Measurements from ENCODE around the gene PLEKHH3.
A peak's percentile ranks its signal among the peaks of the same experiment; 100 is the strongest.
"Not testable (repeated sequence)": the region's sequence is repeated elsewhere in the genome, so short reads cannot be mapped to it uniquely, and the experiment has no call there.

The PLEKHH3 gene

DNA sequence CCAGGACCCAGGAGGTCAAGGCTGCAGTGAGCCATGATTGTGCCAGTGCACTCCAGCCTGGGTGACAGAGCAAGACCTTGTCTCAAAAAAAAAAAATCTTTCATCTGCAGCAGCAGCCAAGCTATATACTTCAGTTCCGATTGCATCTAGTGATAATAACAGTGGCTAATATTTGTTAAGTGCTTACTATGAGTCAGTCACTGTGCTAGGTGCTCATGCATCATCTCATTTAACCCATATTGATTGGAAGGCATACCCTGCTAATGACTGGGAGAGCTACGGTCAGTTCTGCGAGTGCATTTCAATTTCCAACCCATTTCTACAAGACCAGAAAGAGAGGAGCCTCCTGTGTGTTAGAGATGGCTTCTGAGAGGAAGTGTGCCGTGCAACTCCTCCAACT, 25.4 kb downstream of the PLEKHH3 start:
- no peak for DNase-seq
- in situ Hi-C loops (cut with MboI; ENCODE audit: low pct_unique_long_range_greater_than_20kb, low sequenced_read_pairs), result no loop called here

DNA sequence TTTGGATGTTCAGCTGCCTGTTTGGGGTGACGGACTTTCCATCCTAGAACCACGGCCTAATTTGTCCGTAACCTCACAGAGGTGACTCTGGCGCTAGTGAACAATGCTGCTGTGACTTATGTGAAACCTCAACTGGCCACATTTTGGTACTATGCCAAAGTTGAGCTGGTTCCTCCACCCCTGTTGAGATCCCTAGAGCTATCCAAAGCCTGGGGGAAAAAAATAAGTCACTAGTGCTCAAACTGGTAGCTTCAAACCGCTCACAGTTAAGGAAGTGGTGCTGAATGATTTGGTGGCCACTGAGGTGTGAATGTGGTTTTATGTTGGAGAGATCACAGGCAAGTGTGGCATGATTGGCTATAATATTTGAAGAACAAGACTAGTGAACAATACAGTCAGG, 29.0 kb downstream of the PLEKHH3 start:
- in situ Hi-C loops (cut with MboI; ENCODE audit: low pct_unique_long_range_greater_than_20kb, low sequenced_read_pairs), result no loop called here
- DNase-seq, result peak; percentile 62

DNA sequence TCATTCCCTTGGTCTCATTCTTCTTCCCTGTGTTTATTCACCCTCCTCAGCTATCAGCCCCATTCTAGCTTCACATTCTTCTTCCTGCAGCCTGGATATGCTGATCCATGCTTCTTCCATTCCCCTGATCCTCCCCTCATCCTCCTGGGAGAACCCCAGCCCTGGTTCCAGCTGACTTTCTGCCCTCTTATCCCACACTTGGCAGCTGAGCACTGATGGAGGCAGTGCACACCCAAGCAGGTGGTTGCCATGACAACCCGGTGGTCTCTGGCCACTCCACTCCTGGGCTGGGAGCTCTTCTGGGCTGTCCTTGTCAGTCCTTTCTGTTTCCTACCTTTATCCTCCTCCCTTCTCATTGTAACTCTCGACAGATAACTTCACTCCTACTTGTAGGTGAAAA, 34.5 kb downstream of the PLEKHH3 start:
- in situ Hi-C loops (cut with MboI; ENCODE audit: low pct_unique_long_range_greater_than_20kb, low sequenced_read_pairs), result no loop called here

DNA sequence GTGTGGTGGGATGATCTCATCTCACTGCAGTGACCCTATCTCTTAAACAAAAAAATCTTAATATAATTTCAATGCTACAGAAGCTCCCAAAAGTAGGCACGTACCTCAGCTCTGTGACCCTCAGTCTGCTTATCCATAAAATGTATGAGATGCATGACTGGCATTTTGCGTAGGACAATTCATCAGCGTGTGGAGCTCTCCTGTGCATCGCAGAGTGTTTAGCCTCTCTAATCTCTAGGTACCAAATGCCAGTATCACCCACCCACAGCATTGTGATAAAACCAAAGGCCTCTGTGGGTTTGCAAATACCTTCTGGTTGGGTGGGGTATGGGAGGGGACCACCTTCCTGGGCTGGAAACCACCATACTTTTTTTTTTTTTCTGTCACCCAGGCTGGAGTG, 36.7 kb downstream of the PLEKHH3 start:
- in situ Hi-C loops (cut with MboI; ENCODE audit: low pct_unique_long_range_greater_than_20kb, low sequenced_read_pairs), result no loop called here
- no peak for DNase-seq

More for the DNA sequence above, 34.5 kb downstream of the PLEKHH3 start:
- no peak for DNase-seq

DNA sequence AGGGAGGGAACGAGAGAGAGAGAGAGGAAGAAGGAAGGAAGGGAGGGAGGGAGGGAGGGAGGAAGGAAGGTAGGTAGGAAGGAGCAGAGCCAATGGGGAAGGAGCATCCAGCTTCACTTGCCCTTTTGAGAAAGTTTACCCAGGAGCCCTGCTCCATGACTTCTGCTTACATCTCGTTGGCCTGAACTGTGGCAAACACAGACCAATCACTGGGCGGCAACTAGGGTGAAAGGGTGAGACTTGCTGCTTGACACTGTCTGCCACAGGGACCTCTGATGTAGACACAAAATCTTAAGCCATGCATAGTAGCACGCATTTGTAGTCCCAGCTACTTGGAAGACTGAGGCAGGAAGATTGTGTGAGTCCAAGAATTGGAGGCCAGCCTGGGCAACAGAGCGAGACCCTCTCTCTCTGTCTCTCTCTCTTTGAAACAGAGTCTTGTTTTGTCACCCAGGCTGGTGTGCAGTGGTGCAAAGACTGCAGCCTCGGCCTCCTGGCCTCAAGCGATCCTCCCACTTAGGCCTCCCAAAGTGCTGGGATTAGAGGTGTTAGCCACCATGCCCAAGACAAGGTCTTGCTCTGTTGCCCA, 37.2 kb downstream of the PLEKHH3 start:
- in situ Hi-C loops (cut with MboI; ENCODE audit: low pct_unique_long_range_greater_than_20kb, low sequenced_read_pairs), result no loop called here
- no peak for DNase-seq

DNA sequence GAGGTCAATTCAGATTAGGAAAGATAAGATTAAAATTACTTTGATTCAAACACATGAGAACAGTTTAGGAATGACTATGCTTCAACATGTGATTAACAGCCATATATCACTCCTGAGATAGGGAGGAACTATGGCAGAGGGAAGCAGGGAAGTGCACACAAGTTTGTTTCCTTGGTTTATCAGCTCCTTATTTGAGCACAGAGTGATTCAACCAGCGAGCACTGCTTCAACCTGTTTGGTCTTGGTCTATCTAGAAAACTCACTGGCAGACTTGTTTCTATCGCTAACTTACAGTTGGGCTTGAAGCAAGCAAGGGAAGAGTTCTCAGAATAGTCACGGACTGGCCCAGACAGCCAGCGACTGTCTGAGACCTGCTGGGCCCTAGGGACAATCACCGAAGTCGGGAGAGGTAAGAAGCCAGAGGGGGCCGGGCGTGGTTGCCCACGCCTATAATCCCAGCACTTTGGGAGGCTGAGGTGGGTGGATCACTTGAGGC, 43.8 kb downstream of the PLEKHH3 start:
- in situ Hi-C loops (cut with MboI; ENCODE audit: low pct_unique_long_range_greater_than_20kb, low sequenced_read_pairs), result no loop called here
- DNase-seq, result no peak

DNA sequence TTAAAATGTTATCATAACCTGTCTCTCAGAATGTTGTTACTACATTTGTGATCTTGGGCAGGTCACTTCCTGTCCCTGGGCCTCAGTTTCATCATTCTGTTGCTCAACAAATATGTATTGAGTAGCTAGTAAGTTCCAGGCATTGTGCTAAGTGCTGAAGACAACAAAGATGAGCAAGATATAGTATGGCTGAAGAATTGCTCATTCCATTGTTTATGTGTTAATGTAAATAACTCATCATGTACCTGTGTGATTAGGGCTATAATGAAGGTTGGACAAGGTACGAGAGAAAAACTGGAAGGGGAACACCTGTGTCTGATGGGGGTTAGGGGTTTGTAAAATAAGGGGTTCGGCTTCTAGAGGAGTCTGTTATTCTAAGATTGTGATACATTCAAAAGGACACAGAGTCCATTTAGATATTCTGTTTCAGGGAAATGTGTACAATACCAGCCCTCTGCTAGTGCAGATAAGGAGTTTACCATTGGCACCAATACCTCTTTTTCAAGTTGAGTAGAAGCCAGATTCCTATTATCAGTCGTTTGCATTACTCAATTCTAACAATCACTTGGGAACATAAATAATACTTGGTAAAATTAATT, 47.3 kb downstream of the PLEKHH3 start:
- no peak for DNase-seq
- in situ Hi-C loops (cut with MboI; ENCODE audit: low pct_unique_long_range_greater_than_20kb, low sequenced_read_pairs), result no loop called here

- DNase-seq; in situ Hi-C loops (cut with MboI; ENCODE audit: low pct_unique_long_range_greater_than_20kb, low sequenced_read_pairs): not testable (repeated sequence)
These were observed 49.6 kb downstream of the PLEKHH3 start for GRCh38 chr17:42627032-42627764.

DNA sequence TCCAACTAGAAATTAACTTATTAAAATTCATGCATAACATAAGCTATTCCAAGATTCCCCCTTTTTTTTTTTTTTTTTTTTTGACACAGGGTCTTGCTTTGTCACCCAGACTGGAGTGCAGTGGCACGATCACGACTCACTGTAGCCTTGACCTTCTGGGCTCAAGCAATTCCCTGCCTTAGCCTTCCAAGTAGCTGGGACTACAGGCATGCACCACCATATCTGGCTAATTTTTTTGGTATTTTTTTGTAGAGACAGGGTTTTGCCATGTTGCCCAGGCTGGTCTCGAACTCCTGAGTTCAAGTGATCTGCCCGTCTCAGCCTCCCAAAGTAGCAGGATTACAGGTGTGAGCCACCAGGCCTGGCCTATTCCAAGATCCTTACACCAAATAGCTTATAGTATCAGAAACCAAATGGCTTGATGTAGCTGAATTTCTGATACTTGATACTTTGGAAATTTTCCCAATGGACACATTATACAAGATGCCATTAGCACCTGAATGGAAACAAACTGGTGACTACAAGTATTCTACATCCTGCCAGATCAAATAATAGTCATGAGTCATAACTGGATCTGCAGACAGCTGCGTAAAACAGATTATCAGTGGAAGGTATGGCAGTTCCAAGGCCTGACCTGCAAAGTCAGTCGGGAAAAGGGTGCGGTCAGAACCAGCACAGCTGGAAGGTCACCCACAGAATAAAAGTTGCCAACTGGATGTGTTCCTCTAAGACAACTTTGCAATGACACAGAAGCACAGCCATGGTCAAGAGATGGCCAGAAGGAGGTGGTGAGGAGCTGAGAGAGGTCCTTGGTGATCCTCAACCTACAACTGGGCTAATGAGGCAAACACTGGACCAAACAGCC, 52.8 kb downstream of the PLEKHH3 start:
- DNase-seq, result no peak
- in situ Hi-C loops (cut with MboI; ENCODE audit: low pct_unique_long_range_greater_than_20kb, low sequenced_read_pairs), result no loop called here

- DNase-seq, result no peak
- in situ Hi-C loops (cut with MboI; ENCODE audit: low pct_unique_long_range_greater_than_20kb, low sequenced_read_pairs), result no loop called here
These were observed 53.5 kb downstream of the PLEKHH3 start for GRCh38 chr17:42623271-42623670.

GRCh38 chr17:42621987-42622386, 54.8 kb downstream of the PLEKHH3 start:
- DNase-seq; in situ Hi-C loops (cut with MboI; ENCODE audit: low pct_unique_long_range_greater_than_20kb, low sequenced_read_pairs): not testable (repeated sequence)

DNA sequence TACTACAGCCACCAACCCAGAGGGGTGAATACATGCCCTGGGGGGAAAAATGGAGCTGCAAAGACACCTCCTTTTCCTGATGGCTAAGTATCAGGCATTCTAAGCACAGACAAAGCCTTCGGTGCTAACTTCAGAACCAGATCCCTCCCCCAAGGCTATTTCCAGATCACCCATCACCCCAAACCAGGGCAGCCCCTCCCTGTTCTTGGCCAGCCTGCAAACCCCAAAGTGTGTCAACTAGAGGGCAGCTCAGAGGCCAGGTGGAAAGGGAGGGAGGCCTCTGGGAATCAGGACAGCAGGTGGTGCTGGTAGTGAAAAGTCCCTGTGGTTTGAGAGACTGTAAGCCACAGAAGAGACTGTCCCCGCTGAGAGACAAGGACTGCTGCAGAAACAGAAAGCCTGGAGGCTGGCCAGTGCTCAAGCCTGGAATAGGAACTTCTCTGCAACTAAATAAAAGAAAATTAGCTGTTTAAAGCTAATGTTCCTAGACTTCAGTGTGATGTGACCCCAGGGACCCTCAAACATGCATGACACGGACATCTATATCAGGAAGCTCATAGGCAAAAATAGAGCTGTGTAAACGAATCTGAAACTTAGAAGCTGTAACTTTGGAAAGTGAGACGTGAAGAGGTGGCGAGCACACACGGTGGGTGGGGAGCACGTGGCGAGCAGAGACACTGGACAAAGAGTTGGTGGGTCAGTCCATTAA, 58.2 kb downstream of the PLEKHH3 start:
- in situ Hi-C loops (cut with MboI; ENCODE audit: low pct_unique_long_range_greater_than_20kb, low sequenced_read_pairs), result no loop called here
- DNase-seq, result peak; percentile 33

DNA sequence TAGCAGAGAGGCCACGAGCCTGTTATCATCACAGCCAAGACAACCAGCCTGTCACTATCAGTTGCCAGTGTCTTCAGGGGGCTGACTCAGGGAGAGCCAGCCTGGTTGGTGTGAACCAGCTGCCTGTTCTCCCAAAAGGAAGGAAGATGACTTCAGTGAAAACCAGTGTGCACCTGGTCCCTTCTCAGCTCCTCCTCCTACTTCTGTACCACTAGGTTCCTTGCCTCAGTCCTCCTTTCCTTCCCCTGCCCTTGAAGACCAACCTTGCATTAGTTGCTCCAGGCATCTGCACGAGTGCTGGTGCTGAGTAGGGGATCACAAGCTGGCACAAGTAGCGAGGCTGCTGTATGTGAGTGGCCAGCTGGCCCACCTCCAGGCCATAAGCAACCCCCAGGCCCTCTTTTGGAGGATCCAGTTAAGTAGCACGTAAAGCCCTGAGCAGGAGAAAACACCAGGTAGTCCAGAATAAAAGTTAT, 58.8 kb downstream of the PLEKHH3 start:
- no peak for DNase-seq
- in situ Hi-C loops (cut with MboI; ENCODE audit: low pct_unique_long_range_greater_than_20kb, low sequenced_read_pairs), result no loop called here
